Stimulated activated CD8-positive, alpha-beta memory T cell treated with anti-CD3 and anti-CD28 coated beads, Interleukin-7, amount 100 ng/mL, for 1 hour (primary cell): ENCODE results near the gene PSMD1.
"Not testable (repeated sequence)": the region's sequence is repeated elsewhere in the genome, so short reads cannot be mapped to it uniquely, and the experiment has no call there.

Source experiments
- DNase-seq, 2 donors: peaks; one replicate each; pipeline ENCODE4 v3.0.0-alpha.2; 2020; ENCODE audit warnings: low read depth in 2 of 2

Gene PSMD1

DNA sequence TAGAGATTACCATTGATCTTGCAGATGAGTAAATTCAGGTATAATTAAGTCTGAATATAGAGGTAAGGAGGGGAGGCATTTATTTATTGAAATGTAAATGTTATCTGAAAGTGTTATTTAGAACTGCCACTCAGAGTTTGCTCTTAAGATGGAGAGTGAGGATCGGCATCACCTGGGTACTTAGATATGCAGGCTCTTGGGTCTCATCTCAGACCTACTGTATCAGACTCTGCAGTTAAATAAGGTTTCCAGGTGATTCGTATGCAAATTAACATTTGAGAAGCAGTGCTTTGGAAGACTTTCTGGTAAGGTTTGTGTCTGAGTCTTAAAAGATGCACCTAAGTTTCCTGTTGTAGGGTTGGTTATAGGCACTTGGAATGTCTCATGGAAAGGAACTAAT lies 59.0 kb downstream of the PSMD1 start:
- DNase-seq = no peak

DNA sequence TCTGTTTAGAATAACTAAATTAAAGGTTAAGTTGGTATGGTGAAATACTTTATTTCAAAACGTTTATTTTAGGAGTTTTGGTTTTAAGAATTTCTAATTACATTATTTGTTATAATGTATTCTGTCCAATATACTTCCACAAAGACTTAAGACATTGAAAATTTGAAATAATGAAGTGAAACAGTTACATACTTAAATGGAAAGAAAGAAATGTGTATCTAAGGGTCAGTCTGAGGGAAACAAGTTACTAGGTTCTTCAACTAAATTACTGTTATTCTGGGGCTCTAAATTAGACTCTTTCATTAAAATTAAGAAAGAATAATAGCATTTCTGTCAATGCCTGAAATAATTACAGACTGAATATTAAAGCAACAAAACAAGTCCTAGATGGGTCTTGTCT lies 60.5 kb downstream of the PSMD1 start:
- no peak for DNase-seq

- DNase-seq = no peak
Observed at GRCh38 chr2:231117922-231118613, 61.4 kb downstream of the PSMD1 start.

- no peak for DNase-seq
Observed at GRCh38 chr2:231118614-231118942, 61.9 kb downstream of the PSMD1 start.

DNA sequence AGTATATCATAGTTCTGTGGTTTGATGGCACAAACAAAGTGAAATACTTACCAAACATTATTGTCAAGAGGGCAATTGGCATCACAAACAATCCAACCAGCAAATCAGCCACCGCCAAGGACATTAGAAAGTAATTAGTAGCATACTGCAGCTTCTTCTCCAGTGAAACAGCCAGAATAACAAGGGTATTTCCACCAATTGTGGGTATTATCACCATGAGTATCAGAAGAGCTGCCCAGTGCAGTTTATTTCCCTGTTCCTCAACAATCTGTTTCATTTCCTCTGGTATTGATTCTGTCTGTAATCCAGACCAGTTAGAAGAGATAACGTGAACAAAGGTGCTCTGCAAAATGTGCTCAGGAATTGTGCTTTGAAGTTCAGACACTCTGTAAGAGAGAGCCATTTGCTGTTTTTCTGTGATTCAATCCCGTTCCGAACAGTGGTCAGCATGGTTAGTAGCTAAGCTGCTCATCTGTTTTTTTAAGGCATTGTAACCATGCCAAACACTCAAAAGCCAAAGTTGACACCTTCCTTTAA lies 66.8 kb downstream of the PSMD1 start:
- no peak for DNase-seq

GRCh38 chr2:231124838-231125568 lies 68.3 kb downstream of the PSMD1 start, which contains the start of gene HTR2B:
Gene HTR2B, minus strand, starts transcription at chr2:231125042. Its CDS starts 1,278 bp downstream, at chr2:231123764.
- no peak for DNase-seq

GRCh38 chr2:231126123-231126522 lies 69.5 kb downstream of the PSMD1 start:
- no peak for DNase-seq

GRCh38 chr2:231127480-231127879 lies 70.8 kb downstream of the PSMD1 start:
- DNase-seq = no peak

DNA sequence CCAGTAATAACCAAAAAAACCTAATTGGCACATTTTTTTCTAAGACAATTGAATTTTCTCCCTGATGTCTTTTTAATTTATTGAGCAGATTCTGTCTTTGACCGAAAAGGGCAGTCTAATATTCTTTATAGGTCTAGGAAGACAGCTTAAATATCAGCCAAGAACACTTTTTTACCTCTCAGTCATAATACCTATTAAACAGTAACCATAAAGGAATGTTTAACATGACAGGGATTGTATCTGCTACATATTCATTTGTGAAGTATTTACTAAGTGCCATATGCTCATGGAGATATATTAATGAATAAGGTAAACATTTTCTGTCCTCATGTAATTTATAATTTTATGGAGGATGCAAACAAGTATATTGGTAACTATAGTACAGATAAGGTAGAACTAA lies 71.3 kb downstream of the PSMD1 start:
- no peak for DNase-seq

GRCh38 chr2:231128541-231128940 lies 71.9 kb downstream of the PSMD1 start:
- no peak for DNase-seq

DNA sequence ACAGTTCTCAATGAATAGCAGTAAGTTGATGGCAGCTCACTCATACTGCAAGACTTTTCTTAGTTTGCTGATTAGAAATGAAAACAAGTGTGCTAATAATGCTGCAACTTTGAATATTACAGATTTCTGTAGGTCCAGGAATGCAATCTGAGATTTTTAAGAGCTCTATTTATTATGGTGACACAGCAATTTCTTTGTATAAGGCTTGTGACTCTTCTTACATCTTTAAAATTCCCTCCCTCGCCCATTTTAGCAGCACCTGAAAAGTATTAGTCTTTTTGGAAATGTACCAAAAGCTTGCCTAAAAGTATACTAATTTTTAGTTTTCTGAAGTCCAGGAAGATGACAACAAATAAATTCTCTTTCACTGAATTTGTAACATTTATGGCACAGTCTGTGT lies 72.5 kb downstream of the PSMD1 start:
- no peak for DNase-seq

- DNase-seq = no peak
Observed at GRCh38 chr2:231130336-231131056, 73.8 kb downstream of the PSMD1 start.

- no peak for DNase-seq
Observed at GRCh38 chr2:231132129-231132528, 75.5 kb downstream of the PSMD1 start.

DNA sequence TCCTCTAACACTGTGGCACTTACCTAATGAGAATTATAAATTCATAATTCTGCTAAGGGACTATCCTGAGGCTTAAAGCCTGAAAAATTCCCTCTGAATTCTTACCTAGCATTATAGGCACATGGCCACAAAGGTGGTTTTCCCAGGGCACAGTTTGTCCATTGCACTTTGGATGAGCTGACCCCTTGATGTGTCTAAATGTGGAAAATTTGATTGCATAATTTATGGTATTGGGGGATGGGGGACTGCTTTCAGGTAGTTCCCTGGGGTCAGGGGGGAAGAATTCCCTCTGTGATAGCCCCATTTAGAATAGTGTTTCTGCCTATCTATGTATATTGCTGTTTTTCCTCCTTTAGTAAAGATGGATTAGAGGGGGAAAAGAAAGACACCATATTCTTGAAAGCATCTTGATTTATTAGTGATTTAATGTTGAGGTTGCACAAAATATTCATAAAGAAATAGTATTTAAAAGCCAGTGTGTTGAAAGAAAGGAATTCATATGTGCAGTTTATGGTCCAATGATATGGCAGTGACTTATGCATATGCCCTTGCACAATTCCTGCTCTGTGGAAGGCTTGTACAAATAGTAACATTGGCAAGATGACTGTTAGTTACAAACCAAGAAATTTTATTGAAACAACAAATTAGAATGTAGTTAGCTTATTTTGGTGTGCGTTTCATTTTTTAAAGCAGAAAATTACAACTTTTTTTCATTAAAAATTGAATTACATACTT lies 76.9 kb downstream of the PSMD1 start:
- no peak for DNase-seq

GRCh38 chr2:231134910-231135655 lies 78.4 kb downstream of the PSMD1 start:
- DNase-seq = no peak

DNA sequence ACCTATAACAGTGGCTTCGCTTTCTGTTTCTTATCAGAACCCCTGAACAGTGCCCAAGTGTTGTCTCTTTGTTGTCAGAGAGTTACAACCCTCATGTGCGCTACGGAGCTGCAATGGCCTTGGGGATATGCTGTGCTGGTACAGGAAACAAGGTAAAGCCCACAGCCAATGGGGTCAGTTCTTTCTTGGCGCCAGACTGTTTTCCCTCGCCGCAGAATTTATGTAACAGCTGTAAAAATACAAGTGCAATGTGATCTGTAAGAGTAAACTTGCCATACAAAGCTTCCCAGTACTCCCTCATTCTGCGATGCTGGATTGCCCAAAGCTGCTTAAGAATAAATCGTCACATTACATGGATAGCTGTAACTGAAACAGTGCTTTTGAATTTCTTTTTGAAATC lies 82.0 kb downstream of the PSMD1 start:
- DNase-seq = no peak

DNA sequence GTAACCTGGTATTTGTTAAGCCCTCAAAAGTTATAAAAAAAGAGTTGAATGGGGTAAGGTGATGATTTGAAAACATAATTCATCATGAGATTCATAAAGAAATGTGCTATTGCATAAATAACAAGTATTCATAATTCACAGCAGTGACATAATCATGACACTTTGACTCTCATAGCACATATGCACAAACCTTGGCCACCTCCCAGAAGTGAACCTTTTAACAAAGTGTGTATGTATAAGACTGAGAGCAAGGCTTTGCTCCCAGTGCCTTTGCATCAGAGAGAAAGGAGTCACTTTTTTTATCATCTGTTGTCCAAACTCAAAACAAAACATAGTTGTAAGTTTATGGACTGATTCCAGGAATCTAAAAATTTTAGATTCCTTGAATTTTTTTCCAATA lies 83.1 kb downstream of the PSMD1 start:
- no peak for DNase-seq

DNA sequence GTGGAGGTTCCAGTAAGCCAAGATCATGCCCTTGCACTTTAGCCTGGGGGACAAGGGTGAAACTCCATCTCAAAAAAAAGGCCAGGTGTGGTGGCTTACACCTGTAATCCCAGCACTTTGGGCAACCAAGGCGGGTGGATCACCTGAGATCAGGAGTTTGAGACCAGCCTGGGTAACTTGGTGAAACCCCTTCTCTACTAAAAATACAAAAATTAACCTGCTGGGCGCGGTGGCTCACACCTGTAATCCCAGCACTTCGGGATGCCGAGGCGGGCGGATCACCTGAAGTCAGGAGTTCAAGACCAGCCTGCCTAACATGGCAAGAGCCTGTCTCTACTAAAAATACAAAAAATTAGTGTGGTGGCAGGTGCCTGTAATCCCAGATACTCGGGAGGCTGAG lies 84.1 kb downstream of the PSMD1 start:
- not testable (repeated sequence) for DNase-seq

DNA sequence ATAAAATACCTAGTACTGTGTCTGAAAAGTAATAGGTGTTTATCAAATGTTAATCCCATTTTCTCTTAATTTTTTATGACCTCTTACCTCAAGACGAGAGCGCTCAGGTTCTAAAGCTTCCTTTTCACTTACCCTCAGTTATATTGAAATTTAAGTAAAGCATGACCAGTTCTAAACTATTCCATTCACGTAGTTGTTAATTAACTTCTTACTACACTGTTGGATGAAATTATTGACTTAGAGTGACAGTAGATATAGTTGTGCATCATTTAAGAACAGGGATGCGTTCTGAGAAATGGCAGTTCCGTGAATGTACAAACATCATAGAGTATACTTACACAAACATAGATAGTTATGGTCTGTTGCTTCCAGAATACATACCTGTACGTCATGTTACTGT lies 88.2 kb downstream of the PSMD1 start:
- DNase-seq = no peak

- no peak for DNase-seq
Observed at GRCh38 chr2:231146665-231147064, 90.0 kb downstream of the PSMD1 start.
